OCI-LY7 (cell line): Measurements from ENCODE around the gene EMILIN1.

Source experiments
- EZH2phosphoT487 ChIP-seq: fragments of 200-600 bp; sonication (generic); IDR thresholded peaks from 2 replicates; pipeline ENCODE4 v1.6.1; 2018; ENCODE audit warnings: low read depth, borderline replicate concordance, mild to moderate bottlenecking, mixed run types, antibody characterized with exemption, low read length, moderate library complexity, mixed read lengths
- TF ChIP-seq, protein P1 (sequence below): fragments of 200-600 bp; sonication (generic); conservative IDR thresholded peaks from 2 replicates; pipeline ENCODE4 v1.5.1; 2014; ENCODE audit warnings: mild to moderate bottlenecking, antibody characterized with exemption, low read length, moderate library complexity, mixed read lengths

DNA sequence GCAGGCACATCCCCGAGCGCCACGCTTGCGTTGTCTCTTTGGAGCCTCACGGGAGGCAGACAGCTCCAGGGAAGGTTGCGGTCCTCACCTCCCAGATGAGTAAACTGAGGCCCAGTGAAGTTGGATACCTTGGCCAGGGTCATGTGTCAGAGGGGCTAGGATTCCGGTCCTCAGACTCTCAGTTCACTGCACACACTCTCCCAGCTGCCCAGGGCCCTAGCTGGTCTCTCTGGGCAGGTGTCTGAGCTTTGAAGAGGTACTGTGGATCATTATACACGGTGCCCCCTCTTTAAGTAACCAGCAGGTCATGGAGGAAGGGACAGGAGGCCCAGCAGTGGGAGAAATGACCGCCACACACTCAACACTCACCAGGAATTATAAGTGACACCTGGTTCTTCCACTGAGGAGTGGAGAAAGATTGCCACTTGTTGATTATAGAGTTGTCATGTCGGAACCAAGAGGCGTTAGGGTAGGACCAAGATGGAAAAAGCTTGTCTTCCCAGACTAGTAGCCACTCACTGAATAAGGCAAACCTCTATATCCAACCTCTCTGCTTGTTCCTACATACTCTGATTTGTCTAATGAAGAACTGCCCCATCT, 45.1 kb upstream of the EMILIN1 start:
- TF ChIP-seq, protein P1, sequence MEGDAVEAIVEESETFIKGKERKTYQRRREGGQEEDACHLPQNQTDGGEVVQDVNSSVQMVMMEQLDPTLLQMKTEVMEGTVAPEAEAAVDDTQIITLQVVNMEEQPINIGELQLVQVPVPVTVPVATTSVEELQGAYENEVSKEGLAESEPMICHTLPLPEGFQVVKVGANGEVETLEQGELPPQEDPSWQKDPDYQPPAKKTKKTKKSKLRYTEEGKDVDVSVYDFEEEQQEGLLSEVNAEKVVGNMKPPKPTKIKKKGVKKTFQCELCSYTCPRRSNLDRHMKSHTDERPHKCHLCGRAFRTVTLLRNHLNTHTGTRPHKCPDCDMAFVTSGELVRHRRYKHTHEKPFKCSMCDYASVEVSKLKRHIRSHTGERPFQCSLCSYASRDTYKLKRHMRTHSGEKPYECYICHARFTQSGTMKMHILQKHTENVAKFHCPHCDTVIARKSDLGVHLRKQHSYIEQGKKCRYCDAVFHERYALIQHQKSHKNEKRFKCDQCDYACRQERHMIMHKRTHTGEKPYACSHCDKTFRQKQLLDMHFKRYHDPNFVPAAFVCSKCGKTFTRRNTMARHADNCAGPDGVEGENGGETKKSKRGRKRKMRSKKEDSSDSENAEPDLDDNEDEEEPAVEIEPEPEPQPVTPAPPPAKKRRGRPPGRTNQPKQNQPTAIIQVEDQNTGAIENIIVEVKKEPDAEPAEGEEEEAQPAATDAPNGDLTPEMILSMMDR = no peak
- TF ChIP-seq EZH2phosphoT487 = no peak
